Measurements from ENCODE around the gene ABR. TPM values are rescaled to one million over a fixed set of nuclear protein-coding genes. Genes with fewer than 3 reads are reported as not detected.
"Not testable (repeated sequence)": the region's sequence is repeated elsewhere in the genome, so short reads cannot be mapped to it uniquely, and the experiment has no call there.

ABR gene
- total and polyA plus RNA-seq, 9 donors, result 25.0 to 94.6 (median 60.2) TPM

GRCh38 chr17:1201132-1201702 lies 21.4 kb upstream of the ABR start:
- intact Hi-C loops (cut with DNase I), result no loop called here
- Histone ChIP-seq H3K36me3 (no peaks in the 10 kb centered on the region), H3K4me1 (ENCODE audit: insufficient read depth) (peaks cover 6% of the 10 kb centered on the region), H3K4me3 (no peak overlapping the region), H3K27me3 (no peaks in the 10 kb centered on the region), H3K27ac (no peak overlapping the region), H3K9me3 (no peaks in the 10 kb centered on the region)
- TF ChIP-seq CTCF (IDR thresholded peaks at IDR 0.05) (no peak), POLR2A (IDR thresholded peaks at IDR 0.05) (no peak), EP300 (IDR thresholded peaks at IDR 0.05) (no peak)
- no peak for DNase-seq
- 89 to 92% (median 91%) methylated on average over 25 of the region's 25 CpGs for WGBS, 3 donors

GRCh38 chr17:1199271-1199743 lies 19.5 kb upstream of the ABR start:
- H3K4me1 ChIP-seq (ENCODE audit: insufficient read depth); H3K4me3 ChIP-seq; intact Hi-C loops (cut with DNase I); H3K36me3 ChIP-seq; H3K27me3 ChIP-seq; H3K9me3 ChIP-seq: not testable (repeated sequence)
- peak in 1 of 5 donors; percentile 16 for DNase-seq
- peak overlapping the region in 1 of 2 donors; percentile 70 for H3K27ac ChIP-seq
- WGBS, 3 donors, result 80 to 85% (median 82%) methylated on average over 10 of the region's 10 CpGs

GRCh38 chr17:1197781-1198490 lies 18.2 kb upstream of the ABR start:
- 31 to 35% (median 33%) methylated on average over 17 of the region's 17 CpGs for whole genome bisulfite sequencing, 3 donors
- intact Hi-C loops (cut with DNase I), result no loop called here
- Histone ChIP-seq H3K27me3 (no peaks in the 10 kb centered on the region), H3K9me3 (no peaks in the 10 kb centered on the region), H3K27ac (peak overlapping the region in 1 of 2 donors; percentile 70), H3K4me3 (no peak overlapping the region), H3K36me3 (no peaks in the 10 kb centered on the region), H3K4me1 (ENCODE audit: insufficient read depth) (peaks cover 7% of the 10 kb centered on the region)
- TF ChIP-seq CTCF (IDR thresholded peaks at IDR 0.05) (no peak), EP300 (IDR thresholded peaks at IDR 0.05) (no peak), POLR2A (IDR thresholded peaks at IDR 0.05) (no peak)
- peak; percentile 66 to 94 (median 91) for DNase-seq

GRCh38 chr17:1197379-1197778 lies 17.6 kb upstream of the ABR start:
- peaks cover 9% of the 10 kb centered on the region for H3K4me1 ChIP-seq (ENCODE audit: insufficient read depth)
- peak overlapping the region in 1 of 2 donors; percentile 70 for H3K27ac ChIP-seq
- 39 to 87% (median 75%) methylated on average over 3 of the region's 3 CpGs for WGBS, 3 donors
- intact Hi-C loops (cut with DNase I), result no loop called here
- H3K4me3 ChIP-seq, result no peak overlapping the region
- no peaks in the 10 kb centered on the region for H3K27me3 ChIP-seq
- no peaks in the 10 kb centered on the region for H3K9me3 ChIP-seq
- no peak for DNase-seq
- no peak for TF ChIP-seq CTCF (IDR thresholded peaks at IDR 0.05)
- no peak for TF ChIP-seq POLR2A (IDR thresholded peaks at IDR 0.05)
- TF ChIP-seq EP300 (IDR thresholded peaks at IDR 0.05), result no peak
- no peaks in the 10 kb centered on the region for H3K36me3 ChIP-seq

- intact Hi-C loops (cut with DNase I), result no loop called here
- H3K4me1 ChIP-seq (ENCODE audit: insufficient read depth), result peaks cover 9% of the 10 kb centered on the region
- WGBS, 3 donors, result 88 to 93% (median 90%) methylated on average over 14 of the region's 14 CpGs
Measured at GRCh38 chr17:1196946-1197345, 17.2 kb upstream of the ABR start.

More at GRCh38 chr17:1196946-1197345, 17.2 kb upstream of the ABR start:
- Histone ChIP-seq H3K4me3 (no peak overlapping the region), H3K9me3 (no peaks in the 10 kb centered on the region), H3K36me3 (no peaks in the 10 kb centered on the region), H3K27me3 (no peaks in the 10 kb centered on the region), H3K27ac (peak overlapping the region in 1 of 2 donors; percentile 70)
- no peak for DNase-seq
- TF ChIP-seq POLR2A (IDR thresholded peaks at IDR 0.05) (no peak), EP300 (IDR thresholded peaks at IDR 0.05) (no peak)
